ENCODE results near the gene DTNB. TPM values are rescaled to one million over a fixed set of nuclear protein-coding genes. Genes with fewer than 3 reads are reported as not detected.

DTNB gene
- total RNA-seq, 1 donor from 2014 or later: 15.6 TPM

DNA sequence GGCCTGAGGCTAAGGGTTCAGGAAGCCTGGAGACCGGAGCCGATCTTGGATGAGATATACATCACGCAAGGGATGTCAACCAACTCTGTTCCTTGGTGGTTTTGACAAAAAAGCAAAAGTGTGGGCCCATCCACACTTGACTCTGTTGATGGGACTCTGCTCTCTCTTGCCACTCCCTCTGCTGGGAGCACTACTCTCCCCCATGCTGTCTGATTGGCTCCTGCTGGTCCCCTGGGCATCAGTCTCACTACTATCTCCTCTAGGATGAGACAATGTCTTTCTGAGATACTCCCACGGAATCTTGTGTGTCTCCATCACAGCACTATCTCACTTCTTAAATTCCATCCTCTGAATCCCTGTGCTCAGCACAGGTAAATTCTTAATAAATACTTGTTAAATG, 274.8 kb downstream of the DTNB start:
- DNase-seq (ENCODE audit: low spot score): no peak

DNA sequence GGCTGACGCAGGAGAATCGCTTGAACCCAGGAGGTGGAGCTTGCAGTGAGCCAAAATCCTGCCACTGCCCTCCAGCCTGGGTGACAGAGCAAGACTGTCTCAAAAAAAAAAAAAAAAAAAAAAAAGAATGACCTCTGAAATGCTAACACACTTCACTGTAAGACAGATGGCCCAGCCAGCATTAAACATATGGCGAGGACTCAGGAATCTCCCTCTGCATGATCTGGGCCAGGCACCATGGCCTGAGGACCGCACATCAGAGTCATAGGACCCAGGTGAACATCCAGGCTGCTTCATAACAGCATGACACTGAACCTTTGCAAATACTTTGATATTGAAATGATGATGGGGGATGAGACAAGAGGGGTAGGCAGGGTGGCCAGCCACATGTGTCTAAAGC, 275.6 kb downstream of the DTNB start:
- no peak for DNase-seq (ENCODE audit: low spot score)

DNA sequence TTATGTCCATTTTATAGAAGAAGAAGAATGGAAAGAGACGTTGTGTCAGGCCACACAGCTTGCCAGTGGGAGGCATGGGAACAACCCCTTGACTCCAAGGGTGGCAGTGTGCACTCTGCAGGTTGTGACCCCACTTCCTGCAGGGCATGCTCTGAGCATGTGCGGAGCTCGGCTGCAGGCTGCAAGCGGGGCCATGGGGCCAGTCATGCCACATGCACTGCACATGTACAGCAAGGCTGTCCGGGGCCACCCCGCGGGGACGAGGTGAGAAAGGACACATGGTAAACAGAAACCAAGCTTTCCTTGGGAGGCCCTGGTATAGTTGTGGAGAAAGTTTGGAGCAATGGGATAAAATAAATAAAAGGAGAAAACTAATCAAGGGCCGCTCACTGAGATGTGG, 284.2 kb downstream of the DTNB start:
- DNase-seq (ENCODE audit: low spot score): peak; percentile 75

- DNase-seq (ENCODE audit: low spot score): peak; percentile 80
Measured at GRCh38 chr2:25388491-25388890, 284.9 kb downstream of the DTNB start.

GRCh38 chr2:25387876-25388449, 285.4 kb downstream of the DTNB start:
- peak; percentile 60 for DNase-seq (ENCODE audit: low spot score)

GRCh38 chr2:25386971-25387875, 286.2 kb downstream of the DTNB start:
- DNase-seq (ENCODE audit: low spot score): peak; percentile 69

DNA sequence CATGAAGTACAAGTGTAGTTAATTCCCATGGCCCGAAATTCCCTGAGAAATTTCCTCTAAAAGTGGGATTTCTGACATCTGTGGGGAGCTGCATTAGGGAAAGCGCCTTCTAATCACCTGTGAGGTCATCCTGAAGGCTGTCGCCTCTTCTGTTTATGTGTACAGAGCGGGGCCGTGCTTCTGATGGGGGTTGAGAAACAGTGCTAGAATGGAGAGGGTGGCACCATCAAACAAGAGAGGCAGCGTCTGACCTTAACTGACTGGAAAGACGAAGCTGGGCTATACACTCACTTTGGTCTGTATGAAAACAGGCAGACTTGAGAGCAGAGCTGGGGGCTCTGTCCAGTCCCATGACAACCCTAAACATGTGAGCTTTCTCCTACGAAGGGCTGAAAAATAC, 287.5 kb downstream of the DTNB start:
- DNase-seq (ENCODE audit: low spot score): peak; percentile 8

DNA sequence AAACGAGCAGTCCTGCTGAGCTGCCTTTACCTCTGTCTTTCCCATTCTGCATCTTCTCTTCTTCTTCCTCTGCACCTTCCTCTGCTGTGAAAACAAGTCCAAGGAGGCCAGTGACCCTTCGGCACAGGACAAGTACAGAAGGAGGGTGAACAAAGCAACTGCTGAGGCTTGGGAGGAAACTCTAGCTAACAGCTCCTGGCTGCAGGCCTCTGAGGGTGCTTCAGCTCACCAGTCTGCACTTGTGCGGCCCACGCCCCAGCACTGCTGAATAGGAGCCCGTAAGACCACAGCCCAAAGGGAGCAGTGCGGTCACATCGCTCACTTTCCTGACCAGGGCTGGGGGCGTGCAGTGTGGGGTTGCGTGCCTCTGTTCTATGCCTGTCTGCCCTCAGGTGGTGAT, 289.6 kb downstream of the DTNB start:
- peak; percentile 80 for DNase-seq (ENCODE audit: low spot score)

- DNase-seq (ENCODE audit: low spot score): peak; percentile 49
Measured at GRCh38 chr2:25381502-25381901, 291.9 kb downstream of the DTNB start.

- DNase-seq (ENCODE audit: low spot score): peak; percentile 51
Measured at GRCh38 chr2:25380586-25381375, 292.6 kb downstream of the DTNB start.

DNA sequence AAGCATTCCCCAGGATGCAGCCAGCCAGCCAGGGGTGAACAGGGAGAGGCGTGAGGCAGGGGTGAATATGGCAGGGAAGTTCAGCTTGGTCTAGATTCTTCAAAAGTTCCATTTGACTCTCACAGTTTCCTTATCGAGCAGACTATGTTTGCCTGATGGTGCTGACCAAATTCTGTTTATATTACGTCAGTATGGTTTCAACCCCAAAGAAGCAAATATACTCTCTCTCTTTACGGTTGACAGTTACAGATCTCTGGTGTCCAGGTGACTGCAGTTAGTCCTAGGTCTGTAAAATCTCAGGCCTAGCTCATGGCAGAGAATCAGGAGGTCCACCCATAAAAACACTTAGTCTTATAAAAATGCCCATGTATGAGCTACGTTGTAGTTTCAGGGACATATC, 293.4 kb downstream of the DTNB start:
- DNase-seq (ENCODE audit: low spot score): no peak

GRCh38 chr2:25379535-25379934, 293.8 kb downstream of the DTNB start:
- peak; percentile 43 for DNase-seq (ENCODE audit: low spot score)

GRCh38 chr2:25378731-25379490, 294.5 kb downstream of the DTNB start:
- peak; percentile 82 for DNase-seq (ENCODE audit: low spot score)

DNA sequence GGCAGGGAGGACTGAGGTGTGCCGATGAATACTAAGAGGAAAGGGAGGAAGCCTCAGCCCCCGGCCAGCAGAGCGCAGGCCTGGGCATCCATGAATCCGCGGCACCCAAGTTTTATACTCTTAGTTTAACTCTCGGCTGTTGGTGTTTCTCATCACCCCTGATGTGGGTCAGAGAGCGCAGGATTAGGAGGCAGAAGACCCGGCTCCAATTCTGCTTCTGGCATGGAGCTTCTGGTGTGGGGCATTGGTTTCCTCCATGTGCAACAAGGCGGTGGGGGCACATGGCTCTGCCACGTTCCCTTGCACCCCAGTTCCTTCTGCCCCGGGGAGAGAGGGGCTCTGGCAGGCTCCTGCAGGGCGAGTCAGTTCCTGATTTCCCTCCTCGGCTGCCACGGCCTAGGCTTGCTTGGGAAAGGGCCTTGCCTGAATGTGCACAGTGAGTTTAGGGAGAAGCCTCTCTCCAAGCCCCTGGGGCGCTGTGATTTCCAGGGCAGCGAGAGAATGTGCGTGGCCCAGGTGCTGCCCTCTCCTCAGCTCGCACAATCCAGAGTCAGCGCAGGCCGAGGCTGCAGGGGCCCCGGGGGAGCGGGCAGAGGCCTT, 295.5 kb downstream of the DTNB start:
- DNase-seq (ENCODE audit: low spot score): peak; percentile 62

DNA sequence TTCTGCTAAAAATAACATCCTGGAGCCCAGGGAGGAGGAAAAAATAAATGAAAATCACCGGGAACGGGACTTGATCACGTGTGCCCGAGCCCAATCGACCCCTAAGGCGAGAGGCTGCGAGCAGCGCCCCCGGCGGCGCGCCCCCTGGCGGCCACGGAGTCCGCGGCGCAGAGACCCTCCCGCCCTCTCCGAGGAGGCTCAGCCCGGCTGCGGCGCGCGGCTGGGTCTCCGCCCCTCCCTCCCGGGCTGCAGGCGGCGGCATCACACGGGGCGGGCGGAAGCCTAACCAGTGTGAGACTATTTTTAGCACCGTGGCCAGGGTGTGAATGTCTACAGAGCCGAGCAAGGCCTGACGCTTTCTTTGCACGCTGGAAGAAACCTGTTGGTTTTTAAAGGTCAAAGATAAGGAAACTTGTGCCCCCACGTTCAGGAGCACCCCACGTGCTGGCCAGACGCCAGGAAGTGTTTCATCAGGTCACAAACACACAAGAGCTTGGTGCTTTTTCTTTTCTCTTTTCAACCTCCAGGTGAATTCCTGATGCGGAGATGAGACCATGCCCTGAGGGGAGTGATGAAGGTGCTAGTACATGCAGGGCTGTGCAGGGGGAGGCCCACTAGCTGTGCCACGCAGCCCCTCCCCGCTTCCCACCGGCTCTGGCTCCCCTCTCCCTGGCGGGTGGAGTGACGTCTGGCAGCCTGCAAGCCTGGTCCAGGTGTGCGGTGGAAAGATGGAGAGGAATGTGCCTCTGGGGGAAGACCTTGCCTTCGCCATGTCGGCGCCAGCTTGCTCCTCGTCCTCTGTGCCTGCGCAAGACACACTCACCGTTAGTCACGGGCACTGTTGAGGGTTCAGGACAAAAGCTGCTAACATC, 296.4 kb downstream of the DTNB start:
- peak; percentile 94 for DNase-seq (ENCODE audit: low spot score)

DNA sequence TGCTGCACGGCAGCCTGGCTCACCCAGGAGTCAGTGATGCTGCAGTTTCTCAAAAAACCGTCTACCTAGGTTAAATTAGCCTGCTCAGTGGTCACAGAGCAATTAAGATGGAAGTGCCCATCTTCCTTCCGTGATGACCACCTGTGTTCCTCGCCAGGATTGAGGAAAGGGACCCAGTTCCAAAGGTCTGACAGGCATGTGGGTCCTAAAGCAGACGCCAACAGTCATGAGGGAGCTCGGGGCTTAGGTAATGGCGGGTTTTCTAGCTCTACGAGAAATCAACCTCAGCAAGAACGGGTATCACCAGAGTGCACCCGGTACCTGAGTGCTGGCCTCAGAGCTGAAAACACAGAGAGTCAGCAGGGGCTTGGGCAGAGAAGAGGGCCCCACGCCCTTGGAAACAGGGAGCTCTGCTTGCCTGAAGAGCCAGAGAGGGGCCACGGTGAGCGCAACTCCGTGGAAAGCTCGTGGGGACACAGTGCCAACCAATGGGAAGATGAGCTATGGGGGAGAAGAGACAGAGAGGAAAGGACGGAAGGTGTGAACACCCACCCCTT, 297.3 kb downstream of the DTNB start:
- DNase-seq (ENCODE audit: low spot score): peak; percentile 28

DNA sequence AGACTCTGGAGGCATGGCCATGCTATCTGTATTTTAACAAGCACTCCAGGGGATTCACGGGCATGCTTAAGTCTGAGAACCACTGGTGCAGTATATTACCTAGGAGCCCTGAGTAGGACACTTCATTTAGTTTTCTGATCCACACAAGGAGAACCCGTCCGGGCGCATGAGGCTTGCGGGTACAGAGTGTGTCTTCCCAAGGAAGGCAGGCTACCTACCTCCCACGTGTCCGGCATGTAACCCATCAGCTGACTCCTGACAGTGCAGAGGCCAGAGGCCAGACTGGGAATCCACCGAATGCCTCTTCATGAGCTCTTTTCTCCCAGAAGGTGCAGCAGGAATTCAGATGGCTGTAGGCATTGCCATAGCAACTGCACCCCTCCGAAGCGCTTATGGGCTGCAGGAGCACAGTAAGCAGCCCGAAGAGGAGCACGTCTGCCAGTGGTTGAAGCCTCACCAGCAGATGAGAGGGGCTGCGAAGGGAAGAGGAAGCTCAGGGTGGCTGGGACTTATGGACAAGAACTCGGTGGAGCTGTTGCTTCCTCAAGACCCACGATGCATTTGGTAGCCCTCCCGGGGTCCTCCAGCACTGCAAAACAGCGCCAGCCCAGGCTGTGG, 297.9 kb downstream of the DTNB start:
- peak; percentile 65 for DNase-seq (ENCODE audit: low spot score)

GRCh38 chr2:25374827-25375226, 298.6 kb downstream of the DTNB start:
- peak; percentile 75 for DNase-seq (ENCODE audit: low spot score)

DNA sequence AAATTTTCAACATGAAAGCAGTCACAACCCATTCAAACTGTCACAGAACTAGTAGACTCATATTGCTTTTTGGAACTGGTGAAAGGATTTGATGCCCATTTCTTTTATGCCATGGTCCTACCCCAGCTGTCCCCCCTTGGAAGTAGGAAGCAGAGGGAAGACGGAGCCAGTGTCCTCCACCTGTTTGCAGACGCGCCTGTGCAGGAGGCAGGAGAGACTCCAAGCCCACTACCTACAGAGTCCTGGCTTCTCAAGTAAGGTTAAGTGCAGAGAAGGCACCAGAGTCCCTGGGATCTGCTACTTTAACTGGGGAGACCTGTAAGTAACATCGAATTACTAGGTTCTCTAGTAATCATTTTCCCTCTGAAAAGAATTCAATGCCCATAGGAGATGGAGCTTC, 299.0 kb downstream of the DTNB start:
- peak; percentile 37 for DNase-seq (ENCODE audit: low spot score)

Data from mesenteric fat pad (tissue), 1 donor.